ENCODE measurements around the gene PTX4. TPM values are rescaled to one million over a fixed set of nuclear protein-coding genes. Genes with fewer than 3 reads are reported as not detected.

Gene PTX4
- total RNA-seq, 1 donor from 2014 or later, result not detected

GRCh38 chr16:1439058-1439698, 49.6 kb downstream of the PTX4 start:
- H3K27ac ChIP-seq, result no peak overlapping the region
- no peak overlapping the region for H3K4me3 ChIP-seq
- peaks cover under 1% of the 10 kb centered on the region for H3K27me3 ChIP-seq (ENCODE audit: low read depth)
- ATAC-seq (no peak), DNase-seq (no peak)
- H3K4me1 ChIP-seq, result no peaks in the 10 kb centered on the region
- no peak for TF ChIP-seq CTCF (IDR thresholded peaks at IDR 0.05)
- H3K9me3 ChIP-seq, result no peaks in the 10 kb centered on the region
- intact Hi-C loops (cut with DNase I), result no loop called here
- no peaks in the 10 kb centered on the region for H3K36me3 ChIP-seq

GRCh38 chr16:1438229-1439057, 50.3 kb downstream of the PTX4 start:
- Histone ChIP-seq H3K27ac (no peak overlapping the region), H3K4me1 (no peaks in the 10 kb centered on the region), H3K27me3 (ENCODE audit: low read depth) (peaks cover 8% of the 10 kb centered on the region), H3K36me3 (no peaks in the 10 kb centered on the region), H3K4me3 (no peak overlapping the region), H3K9me3 (no peaks in the 10 kb centered on the region)
- intact Hi-C loops (cut with DNase I), result no loop called here
- ATAC-seq, result no peak
- DNase-seq, result no peak
- TF ChIP-seq CTCF (IDR thresholded peaks at IDR 0.05), result no peak

GRCh38 chr16:1437606-1438005, 51.1 kb downstream of the PTX4 start:
- Histone ChIP-seq H3K27ac (no peak overlapping the region), H3K36me3 (no peaks in the 10 kb centered on the region), H3K4me3 (no peak overlapping the region), H3K27me3 (ENCODE audit: low read depth) (peaks cover 9% of the 10 kb centered on the region), H3K9me3 (no peaks in the 10 kb centered on the region), H3K4me1 (no peaks in the 10 kb centered on the region)
- DNase-seq (no peak), ATAC-seq (no peak)
- intact Hi-C loops (cut with DNase I), result no loop called here
- no peak for TF ChIP-seq CTCF (IDR thresholded peaks at IDR 0.05)

GRCh38 chr16:1436731-1437355, 51.9 kb downstream of the PTX4 start:
- no peak for DNase-seq

More at GRCh38 chr16:1436731-1437355, 51.9 kb downstream of the PTX4 start:
- Histone ChIP-seq H3K27ac (no peak overlapping the region), H3K4me1 (no peaks in the 10 kb centered on the region), H3K27me3 (ENCODE audit: low read depth) (peaks cover 9% of the 10 kb centered on the region), H3K9me3 (no peaks in the 10 kb centered on the region), H3K36me3 (no peaks in the 10 kb centered on the region), H3K4me3 (no peak overlapping the region)
- no peak for ATAC-seq
- intact Hi-C loops (cut with DNase I), result no loop called here
- no peak for TF ChIP-seq CTCF (IDR thresholded peaks at IDR 0.05)

Data from lower lobe of right lung (tissue), 2 donors.